Endodermal cell (in vitro differentiated cells): Measurements from ENCODE around the gene LAMB1. TPM values are rescaled to one million over a fixed set of nuclear protein-coding genes. Genes with fewer than 3 reads are reported as not detected.

Experiments
- DNase-seq: peaks from one replicate; pipeline ENCODE4 v3.0.0-alpha.2; 2017
- H3K27ac ChIP-seq: 2 replicates; pipeline ENCODE4 v1.5.1; 2013; ENCODE audit warnings: mild to moderate bottlenecking, low read depth, low read length, moderate library complexity
- H3K27me3 ChIP-seq: 2 replicates; pipeline ENCODE4 v1.6.1; 2013; ENCODE audit warnings: mild to moderate bottlenecking, low read length, moderate library complexity; ENCODE audit not compliant: insufficient read depth, control insufficient read depth, poor library complexity, severe bottlenecking
- H3K36me3 ChIP-seq: 2 replicates; pipeline ENCODE4 v1.7.0; 2013; ENCODE audit warnings: mild to moderate bottlenecking, low read length, moderate library complexity; ENCODE audit not compliant: control insufficient read depth, insufficient read depth
- H3K4me1 ChIP-seq: one replicate; pipeline ENCODE4 v1.7.0; 2013; ENCODE audit warnings: low read length; ENCODE audit not compliant: control insufficient read depth, insufficient read depth
- H3K4me3 ChIP-seq: 2 replicates; pipeline ENCODE4 v1.5.1; 2013; ENCODE audit warnings: mild to moderate bottlenecking, low read length, moderate library complexity
- H3K9ac ChIP-seq: 2 replicates; pipeline ENCODE4 v1.6.1; 2013; ENCODE audit warnings: mild to moderate bottlenecking, low read length, moderate library complexity; ENCODE audit not compliant: poor library complexity, severe bottlenecking; ENCODE audit errors: extremely low read depth
- H3K9me3 ChIP-seq: 2 replicates; pipeline ENCODE4 v1.6.1; 2013; ENCODE audit warnings: mild to moderate bottlenecking, low read length, moderate library complexity; ENCODE audit not compliant: control insufficient read depth
- H3K27ac Mint-ChIP-seq: 2 replicates; pipeline ENCODE4 v1.8.0; 2020; ENCODE audit warnings: mixed read lengths
- H3K27me3 Mint-ChIP-seq: 2 replicates; pipeline ENCODE4 v1.8.0; 2021; ENCODE audit warnings: mild to moderate bottlenecking, mixed read lengths; ENCODE audit not compliant: insufficient read depth
- H3K36me3 Mint-ChIP-seq: 2 replicates; pipeline ENCODE4 v1.8.0; 2020; ENCODE audit warnings: low read depth, mixed read lengths
- H3K4me1 Mint-ChIP-seq: 2 replicates; pipeline ENCODE4 v1.8.0; 2020; ENCODE audit warnings: mixed read lengths
- H3K4me3 Mint-ChIP-seq: 2 replicates; pipeline ENCODE4 v1.8.0; 2020; ENCODE audit warnings: mild to moderate bottlenecking, moderate library complexity, mixed read lengths
- H3K9me3 Mint-ChIP-seq: 2 replicates; pipeline ENCODE4 v1.8.0; 2020; ENCODE audit warnings: mild to moderate bottlenecking, mixed read lengths
- CTCF ChIP-seq: fragments of 200-600 bp; sonication (generic); conservative IDR thresholded peaks from 2 replicates; pipeline ENCODE4 v1.5.0; 2021; ENCODE audit warnings: antibody characterized with exemption, mild to moderate bottlenecking
- WGBS, 2 experiments: methylation state at CpG; one replicate each; pipeline versions ENCODE4 v1.1.5 to v1.1.7; 2013; ENCODE audit warnings: missing lambda C conversion rate in 2 of 2, mixed read lengths in 1 of 2; ENCODE audit not compliant: insufficient coverage in 1 of 2, insufficient read length in 1 of 2; 5-methylcytosine and 5-hydroxymethylcytosine counted together
- long read RNA-seq, 4 experiments: library from polyadenylated mRNA in 2 of 4; library from RNA in 1 of 4; library from capped mRNA in 1 of 4; stranded (forward) in 3 of 4; unstranded in 1 of 4; transcript quantifications; one replicate each; pipeline ENCODE4 v2.0.0, GENCODE V29; 2020 to 2021; ENCODE audit warnings: inconsistent platforms in 1 of 4
- polyA plus RNA-seq, 2 experiments: library from polyadenylated mRNA; stranded (reverse); fragments of 50-300 nt; gene quantifications; one replicate each; pipeline ENCODE4 v1.2.3, GENCODE V29; 2013
- total RNA-seq, 2 donors: library from RNA; stranded (reverse); fragmentation: NEBNext Ultra II Directional in 1 of 2; extraction: Animal tissue kit (Norgen Biotek cat#: 25700) in 1 of 2; gene quantifications; 2 replicates in 1 of 2; 3 replicates in 1 of 2; pipeline ENCODE4 v1.2.1, GENCODE V29; 2021

LAMB1 gene
- 100 to 1,000 TPM; 192 to 209 TPM for total RNA-seq
- polyA plus RNA-seq (2013, experiment 1 of 2): 98.4 TPM
- 115 TPM for polyA plus RNA-seq (2013, experiment 2 of 2)
- long read RNA-seq, experiment 1, full-length matches to known transcripts: 5 of 63 reads
- long read RNA-seq, experiment 1, partial matches to known transcripts: 52 of 63 reads
- long read RNA-seq, experiment 1, other reads (novel, unspliced or antisense): 6 of 63 reads
- long read RNA-seq, experiment 2, full-length matches to known transcripts: 97 of 204 reads
- long read RNA-seq, experiment 2, partial matches to known transcripts: 81 of 204 reads
- long read RNA-seq, experiment 2, other reads (novel, unspliced or antisense): 26 of 204 reads
- long read RNA-seq, experiment 3, full-length matches to known transcripts: 195 of 535 reads
- long read RNA-seq, experiment 3, partial matches to known transcripts: 288 of 535 reads
- long read RNA-seq, experiment 3, other reads (novel, unspliced or antisense): 52 of 535 reads
- long read RNA-seq, experiment 4, partial matches to known transcripts: 6 of 8 reads
- long read RNA-seq, experiment 4, other reads (novel, unspliced or antisense): 2 of 8 reads

DNA sequence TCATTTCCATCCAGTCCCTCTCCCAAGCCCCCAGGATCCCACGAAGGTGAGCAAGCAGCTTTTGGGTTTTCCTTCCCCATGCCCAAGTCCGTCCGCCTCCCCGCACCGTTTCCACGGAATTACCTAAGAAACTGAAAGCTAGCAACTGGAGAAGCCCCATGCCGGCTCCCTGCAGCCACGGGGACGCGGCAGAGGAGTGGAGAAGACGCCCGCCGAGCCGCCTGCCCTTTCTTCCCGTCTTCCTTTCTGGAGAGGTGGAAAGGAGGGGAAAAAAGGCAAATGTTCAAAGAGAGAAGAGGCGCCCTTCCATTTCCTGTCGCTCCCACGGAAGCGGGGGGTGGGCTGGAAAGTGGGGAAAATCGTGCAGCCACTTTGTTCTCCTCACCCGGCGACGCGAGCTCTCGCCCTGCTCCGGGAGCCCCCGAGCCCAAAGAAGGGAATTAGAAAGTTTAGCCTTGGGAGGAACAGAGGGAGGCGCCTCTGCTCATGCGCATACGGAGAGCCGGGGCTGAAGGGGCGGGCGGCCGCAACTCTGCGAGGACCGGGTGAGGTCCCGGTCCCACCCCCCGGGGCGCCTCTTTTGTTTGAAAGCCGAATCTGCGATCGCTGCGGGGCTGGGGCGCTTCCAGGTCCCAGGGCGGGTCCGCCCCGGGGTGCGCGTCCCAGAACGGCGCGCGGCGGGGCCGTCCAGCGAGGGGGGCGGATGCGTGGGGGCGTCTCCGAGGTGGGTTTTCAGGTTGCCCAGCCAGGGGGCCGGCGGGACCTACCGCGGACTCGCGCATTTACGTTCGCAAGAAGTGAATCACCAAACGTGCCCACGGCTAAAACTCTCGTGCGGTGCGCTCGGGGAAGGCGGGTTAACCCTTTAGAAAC, at the start of gene LAMB1:
LAMB1 (minus strand) TSS at position 436 of the 873 bp plus-strand sequence; CDS start at position 160, 276 bp downstream.
- Histone ChIP-seq H3K9ac (peak within 1 kb of the TSS; percentile 88), H3K36me3 (peaks cover 31% of the 10 kb centered on the region), H3K27ac (peak within 1 kb of the TSS; percentile 33), H3K27me3 (peaks cover 44% of the 10 kb centered on the region), H3K4me1 (peaks cover 6% of the 10 kb centered on the region), H3K9me3 (no peaks in the 10 kb centered on the region), H3K4me3 (peak within 1 kb of the TSS; percentile 90)
- no peak for TF ChIP-seq CTCF
- Mint-ChIP-seq H3K27ac (peak within 1 kb of the TSS; percentile 89), H3K4me1 (peaks cover 20% of the 10 kb centered on the region), H3K27me3 (peaks cover 59% of the 10 kb centered on the region), H3K4me3 (peak within 1 kb of the TSS; percentile 88), H3K9me3 (no peaks in the 10 kb centered on the region), H3K36me3 (peaks cover 22% of the 10 kb centered on the region)
- DNase-seq: peak; percentile 92
- 0% methylated on average over 29 to 75 of the region's 75 CpGs for WGBS, 2 experiments

GRCh38 chr7:108051454-108051853, 48.5 kb upstream of the LAMB1 start:
- Mint-ChIP-seq H3K4me1 (peaks cover 2% of the 10 kb centered on the region), H3K9me3 (no peaks in the 10 kb centered on the region), H3K4me3 (no peak overlapping the region), H3K27me3 (no peaks in the 10 kb centered on the region), H3K27ac (no peak overlapping the region), H3K36me3 (no peaks in the 10 kb centered on the region)
- TF ChIP-seq CTCF: no peak
- Histone ChIP-seq H3K27ac (no peak overlapping the region), H3K36me3 (no peaks in the 10 kb centered on the region), H3K9ac (no peak overlapping the region), H3K9me3 (no peaks in the 10 kb centered on the region), H3K27me3 (no peaks in the 10 kb centered on the region), H3K4me3 (no peak overlapping the region), H3K4me1 (no peaks in the 10 kb centered on the region)
- DNase-seq: no peak
- 100% methylated on average over 1 of the region's 1 CpG; no CpG with 5 or more reads in 1 of the 2 experiments for WGBS, 2 experiments

- Mint-ChIP-seq H3K4me1 (peaks cover 2% of the 10 kb centered on the region), H3K27ac (no peak overlapping the region), H3K27me3 (no peaks in the 10 kb centered on the region), H3K4me3 (no peak overlapping the region), H3K9me3 (no peaks in the 10 kb centered on the region), H3K36me3 (no peaks in the 10 kb centered on the region)
- no peak overlapping the region for H3K27ac ChIP-seq
- 60 to 80% methylated on average over 1 to 3 of the region's 3 CpGs for WGBS, 2 experiments
- H3K4me3 ChIP-seq: no peak overlapping the region
- H3K4me1 ChIP-seq: no peaks in the 10 kb centered on the region
- DNase-seq: no peak
- no peaks in the 10 kb centered on the region for H3K27me3 ChIP-seq
- no peak overlapping the region for H3K9ac ChIP-seq
- no peaks in the 10 kb centered on the region for H3K36me3 ChIP-seq
- TF ChIP-seq CTCF: no peak
- H3K9me3 ChIP-seq: no peaks in the 10 kb centered on the region
Measured at GRCh38 chr7:108049962-108050361, 47.0 kb upstream of the LAMB1 start.
